Breast epithelium (tissue), 3 donors: ENCODE results near the gene SLC46A2.

Experiments used
- CTCF ChIP-seq, 3 donors: fragments of 450-650 bp; IDR thresholded peaks; one replicate each; pipeline ENCODE4 v1.5.1; 2016 to 2017; ENCODE audit warnings: antibody characterized with exemption in 3 of 3, mild to moderate bottlenecking in 3 of 3, moderate library complexity in 3 of 3
- POLR2A ChIP-seq: fragments of 450-650 bp; IDR thresholded peaks from one replicate; pipeline ENCODE4 v1.6.1; 2016; ENCODE audit warnings: antibody characterized with exemption, mild to moderate bottlenecking, moderate library complexity
- POLR2AphosphoS5 ChIP-seq, 3 donors: sonication (generic); formaldehyde crosslinking; IDR thresholded peaks; one replicate each; pipeline ENCODE4 v1.6.1; 2017; ENCODE audit warnings: antibody characterized with exemption in 3 of 3

- no peak for TF ChIP-seq POLR2A
- TF ChIP-seq CTCF (IDR thresholded peaks at IDR 0.05) = peak in 1 of 3 donors; percentile 37
- TF ChIP-seq POLR2AphosphoS5 (IDR thresholded peaks at IDR 0.05) = no peak
These were observed 30.9 kb upstream of the SLC46A2 start for GRCh38 chr9:112921549-112921948.
